K562 (cell line): ENCODE measurements around the gene FAM149B1. TPM values are rescaled to one million over a fixed set of nuclear protein-coding genes. Genes with fewer than 3 reads are reported as not detected.
A peak's percentile ranks its signal among the peaks of the same experiment; 100 is the strongest.

ENCODE experiments used
- ATAC-seq: fragments of 200-7000 bp; cut with Tn5 transposase; 3 replicates; pipeline ENCODE4 v1.9.1; 2020; ENCODE audit warnings: moderate library complexity
- BruUV-seq: library from RNA; stranded (reverse); fragments of 400-500 nt; replicated peaks from 2 replicates; lab custom pipeline; 2021; lab: Mats Ljungman, UMichigan
- CTCF ChIA-PET: fragments of 300-600 bp; formaldehyde crosslinking; extraction: SDS; loops from one replicate; lab custom pipeline; 2021; ENCODE audit warnings: low intra/inter-chr PET ratio; lab: Yijun Ruan, JAX
- POLR2A ChIA-PET: fragments of 300-600, 350-650 bp; sonication (Branson Sonifier 250); formaldehyde crosslinking; extraction: SDS; loops from one replicate; lab custom pipeline; 2021; ENCODE audit warnings: antibody characterized with exemption, inconsistent platforms; lab: Yijun Ruan, JAX
- DNase-seq, 4 experiments: peaks; one replicate each; pipeline versions ENCODE4 v3.0.0 to v3.0.0-alpha.2; 2011 to 2018; ENCODE audit warnings: low spot score in 3 of 4, mixed read lengths in 3 of 4; ENCODE audit errors: extremely low read depth in 1 of 4
- FAIRE-seq: peaks from 2 replicates; lab custom pipeline; 2011; peaks lifted over from hg19 to GRCh38; lab: Jason Lieb, UNC
- H2AFZ ChIP-seq: 2 replicates; pipeline ENCODE4 v1.6.0; 2011; ENCODE audit warnings: low read depth, low read length, control low read depth, inconsistent platforms
- H3K27ac ChIP-seq: fragments of 200-600 bp; 3 replicates; pipeline ENCODE4 v1.8.0; 2011; ENCODE audit warnings: low read depth, mild to moderate bottlenecking, control low read depth, inconsistent platforms, low read length, moderate library complexity, mixed read lengths; ENCODE audit errors: extremely low read depth
- H3K27me3 ChIP-seq, 2 experiments: fragments of 300-600 bp in 1 of 2; 2 replicates in 1 of 2; 3 replicates in 1 of 2; pipeline versions ENCODE4 v1.6.0 to v1.8.0; 2011; ENCODE audit warnings: inconsistent platforms in 2 of 2, low read length in 2 of 2, mild to moderate bottlenecking in 1 of 2, mixed read lengths in 1 of 2, moderate library complexity in 1 of 2; ENCODE audit not compliant: control insufficient read depth in 2 of 2, insufficient read depth in 2 of 2
- H3K36me3 ChIP-seq: fragments of 300-600 bp; 3 replicates; pipeline ENCODE4 v1.8.0; 2011; ENCODE audit warnings: mild to moderate bottlenecking, low read length, inconsistent platforms; ENCODE audit not compliant: control insufficient read depth, insufficient read depth
- H3K4me1 ChIP-seq, 2 experiments: fragments of 200-600 bp in 1 of 2; replicated peaks in 1 of 2; 2 replicates in 1 of 2; 3 replicates in 1 of 2; pipeline versions ENCODE4 v1.5.1 to v1.8.0; 2011; ENCODE audit warnings: inconsistent platforms in 2 of 2, low read length in 2 of 2, mild to moderate bottlenecking in 1 of 2, mixed read lengths in 1 of 2, moderate library complexity in 1 of 2; ENCODE audit not compliant: control insufficient read depth in 2 of 2, insufficient read depth in 2 of 2
- H3K4me2 ChIP-seq: 2 replicates; pipeline ENCODE4 v1.6.1; 2011; ENCODE audit warnings: low read length, control low read depth, inconsistent platforms, mixed read lengths; ENCODE audit not compliant: insufficient read depth
- H3K4me3 ChIP-seq: fragments of 200-600 bp; sonication (generic), shearing (Covaris generic); 2 replicates; pipeline ENCODE4 v1.5.1; 2016; ENCODE audit warnings: control low read depth, inconsistent platforms
- H3K79me2 ChIP-seq: fragments of 200-600 bp; 3 replicates; pipeline ENCODE4 v1.8.0; 2011; ENCODE audit warnings: low read length, inconsistent platforms; ENCODE audit not compliant: control insufficient read depth, insufficient read depth
- H3K9ac ChIP-seq, 2 experiments: 2 replicates each; pipeline versions ENCODE4 v1.6.0 to v1.6.1; 2011; ENCODE audit warnings: low read depth in 2 of 2, low read length in 2 of 2, control low read depth in 1 of 2, inconsistent platforms in 1 of 2, mild to moderate bottlenecking in 1 of 2, mixed read lengths in 1 of 2; ENCODE audit not compliant: insufficient read depth in 1 of 2
- H3K9me1 ChIP-seq: one replicate; pipeline ENCODE4 v1.6.0; 2011; ENCODE audit warnings: inconsistent platforms, mild to moderate bottlenecking, low read length, moderate library complexity; ENCODE audit not compliant: control insufficient read depth, insufficient read depth
- H3K9me3 ChIP-seq: replicated peaks from 2 replicates; pipeline ENCODE4 v1.5.1; 2011; ENCODE audit warnings: low read depth, low read length, inconsistent platforms; ENCODE audit not compliant: control insufficient read depth, insufficient read depth
- H4K20me1 ChIP-seq: replicated peaks from 2 replicates; pipeline ENCODE4 v1.6.1; 2011; ENCODE audit warnings: low read length, inconsistent platforms, mixed read lengths; ENCODE audit not compliant: control insufficient read depth, insufficient read depth
- ADNP ChIP-seq: fragments of 200-800 bp; sonication (Bioruptor generic); IDR thresholded peaks from 2 replicates; pipeline ENCODE4 v1.6.1; 2016; ENCODE audit warnings: missing genetic modification characterization, missing compliant biosample characterization
- ARID1B ChIP-seq: fragments of 450-650 bp; IDR thresholded peaks from 2 replicates; pipeline ENCODE4 v1.6.1; 2016; ENCODE audit warnings: antibody characterized with exemption, mild to moderate bottlenecking, inconsistent platforms
- FOXM1 ChIP-seq, 2 experiments: fragments of 450-650 bp in 1 of 2; sonication (generic) in 1 of 2; formaldehyde crosslinking in 1 of 2; IDR thresholded peaks; 2 replicates each; pipeline versions ENCODE4 v1.6.1 to v1.9.0; 2017 to 2022; ENCODE audit warnings: low read depth in 2 of 2, mild to moderate bottlenecking in 2 of 2, missing genetic modification reagents in 1 of 2, moderate library complexity in 1 of 2
- KDM2B ChIP-seq: fragments of 250-450 bp; sonication (Bioruptor Pico); IDR thresholded peaks from 2 replicates; pipeline ENCODE4 v1.8.0; 2021; ENCODE audit warnings: mild to moderate bottlenecking, moderate library complexity
- NCOA4 ChIP-seq: fragments of 450-650 bp; IDR thresholded peaks from 2 replicates; pipeline ENCODE4 v1.6.1; 2018; ENCODE audit warnings: mild to moderate bottlenecking; ENCODE audit not compliant: partially characterized antibody
- RBM25 ChIP-seq: fragments of 200-400 bp; formaldehyde crosslinking; IDR thresholded peaks from 2 replicates; pipeline ENCODE4 v1.6.1; 2018; ENCODE audit warnings: low read length, low read depth, moderate library complexity; ENCODE audit not compliant: severe bottlenecking
- RBM39 ChIP-seq: fragments of 200-400 bp; formaldehyde crosslinking; optimal IDR thresholded peaks from 2 replicates; pipeline ENCODE3; 2018; ENCODE audit warnings: low read depth, low read length
- SMARCC2 ChIP-seq: fragments of 450-650 bp; IDR thresholded peaks from 2 replicates; pipeline ENCODE4 v1.6.1; 2017; ENCODE audit warnings: antibody characterized with exemption, moderate library complexity, mild to moderate bottlenecking, low read depth
- TOE1 ChIP-seq, 2 experiments: fragments of 450-650 bp in 1 of 2; sonication (generic) in 1 of 2; formaldehyde crosslinking in 1 of 2; IDR thresholded peaks; 2 replicates each; pipeline versions ENCODE4 v1.7.1 to v1.8.0; 2016 to 2022; ENCODE audit warnings: borderline replicate concordance in 2 of 2, mild to moderate bottlenecking in 2 of 2, antibody characterized with exemption in 1 of 2, inconsistent platforms in 1 of 2, low read depth in 1 of 2, missing genetic modification reagents in 1 of 2, moderate library complexity in 1 of 2
- TRIM25 ChIP-seq: fragments of 450-650 bp; IDR thresholded peaks from 2 replicates; pipeline ENCODE4 v1.7.0; 2016; ENCODE audit warnings: borderline replicate concordance
- WGBS: fragments of 100-300 bp; shearing (Covaris generic); methylation state at CpG from one replicate; pipeline ENCODE4 v1.1.6; 2016; ENCODE audit warnings: low coverage, mixed read lengths; ENCODE audit not compliant: insufficient coverage; ENCODE audit errors: missing lambda C conversion rate; 5-methylcytosine and 5-hydroxymethylcytosine counted together
- in situ Hi-C: fragments of 300-500 bp; cut with MboI; formaldehyde crosslinking; loops from 4 replicates; pipeline ENCODE4 v1.15.0; 2018; ENCODE audit warnings: inconsistent platforms, mixed read lengths
- intact Hi-C: fragments of 100-400 bp; cut with micrococcal nuclease; formaldehyde crosslinking; loops from 2 replicates; pipeline ENCODE4 v1.14.2; 2022
- polyA plus RNA-seq, 8 experiments: library from polyadenylated mRNA; depleted of rRNA in 4 of 8; stranded (reverse) in 5 of 8; unstranded in 3 of 8; fragments of >200 nt; fragmentation: Nextera tagmentation in 2 of 8; fragmentation: Illumina TruSeq in 1 of 8; extraction: Ambion mirVana in 2 of 8; extraction: Trizol in 1 of 8; gene quantifications; 2 replicates each; pipeline versions ENCODE4 v1.2.1 to v1.2.3, GENCODE V29; 2011 to 2014; ENCODE audit warnings: inconsistent platforms in 1 of 8, missing spikeins in 1 of 8
- total RNA-seq, 7 experiments: library from RNA; depleted of rRNA in 6 of 7; stranded (reverse); fragments of >200 nt in 6 of 7; fragmentation: Illumina TruSeq in 2 of 7; extraction: Trizol in 2 of 7; gene quantifications; 2 replicates each; pipeline versions ENCODE4 v1.2.1 to v1.2.3, GENCODE V29; 2011 to 2021; ENCODE audit warnings: low replicate concordance in 1 of 7
- TF ChIP-seq, protein P1 (sequence below): sonication (generic); formaldehyde crosslinking; IDR thresholded peaks from 2 replicates; pipeline ENCODE4 v1.8.0; 2022; ENCODE audit warnings: missing genetic modification reagents, mild to moderate bottlenecking, borderline replicate concordance

Gene FAM149B1
- total and polyA plus RNA-seq, 9 of the 15 experiments (the other 6 are each of a cell fraction or from before 2014, with no cell fraction given), result 4.2 to 18.5 (median 9.3) TPM

GRCh38 chr10:73174148-73174925, 6.4 kb downstream of the FAM149B1 start:
- FAIRE-seq, result no peak
- no peaks in the 10 kb centered on the region for H3K27me3 ChIP-seq
- WGBS, result 65% methylated on average over 1 of the region's 1 CpG
- no peaks in the 10 kb centered on the region for H3K9me3 ChIP-seq
- intact Hi-C loops (no loop called here), in situ Hi-C loops (no loop called here)
- ChIA-PET POLR2A (interaction anchor here (0.9 kb wide), 1 partner anchor 10 kb away, joined by 4 read pairs; no protein-coding TSS in a partner anchor), CTCF (no interaction called here)
- no peak overlapping the region for H3K9ac ChIP-seq
- TF ChIP-seq SMARCC2 (no peak), NCOA4 (no peak), FOXM1 (IDR thresholded peaks at IDR 0.05; ENCODE audit: low read depth) (no peak), FOXM1 (CRISPR knock-in tag; IDR thresholded peaks at IDR 0.05; ENCODE audit: low read depth) (no peak), RBM39 (no peak), ARID1B (peak; percentile 22; the same call in 1 of the 2 replicates), TRIM25 (no peak), TOE1 (IDR thresholded peaks at IDR 0.05; ENCODE audit: borderline replicate concordance) (no peak), TOE1 (CRISPR knock-in tag; IDR thresholded peaks at IDR 0.05; ENCODE audit: borderline replicate concordance, low read depth) (no peak), RBM25 (peak; percentile 95), KDM2B (CRISPR knock-in tag) (no peak), ADNP (tag) (peak; percentile 63; the same call in 1 of the 2 replicates)
- TF ChIP-seq, protein P1, sequence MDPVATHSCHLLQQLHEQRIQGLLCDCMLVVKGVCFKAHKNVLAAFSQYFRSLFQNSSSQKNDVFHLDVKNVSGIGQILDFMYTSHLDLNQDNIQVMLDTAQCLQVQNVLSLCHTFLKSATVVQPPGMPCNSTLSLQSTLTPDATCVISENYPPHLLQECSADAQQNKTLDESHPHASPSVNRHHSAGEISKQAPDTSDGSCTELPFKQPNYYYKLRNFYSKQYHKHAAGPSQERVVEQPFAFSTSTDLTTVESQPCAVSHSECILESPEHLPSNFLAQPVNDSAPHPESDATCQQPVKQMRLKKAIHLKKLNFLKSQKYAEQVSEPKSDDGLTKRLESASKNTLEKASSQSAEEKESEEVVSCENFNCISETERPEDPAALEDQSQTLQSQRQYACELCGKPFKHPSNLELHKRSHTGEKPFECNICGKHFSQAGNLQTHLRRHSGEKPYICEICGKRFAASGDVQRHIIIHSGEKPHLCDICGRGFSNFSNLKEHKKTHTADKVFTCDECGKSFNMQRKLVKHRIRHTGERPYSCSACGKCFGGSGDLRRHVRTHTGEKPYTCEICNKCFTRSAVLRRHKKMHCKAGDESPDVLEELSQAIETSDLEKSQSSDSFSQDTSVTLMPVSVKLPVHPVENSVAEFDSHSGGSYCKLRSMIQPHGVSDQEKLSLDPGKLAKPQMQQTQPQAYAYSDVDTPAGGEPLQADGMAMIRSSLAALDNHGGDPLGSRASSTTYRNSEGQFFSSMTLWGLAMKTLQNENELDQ (CRISPR knock-in tag), result no peak
- H3K79me2 ChIP-seq, result peaks cover 3% of the 10 kb centered on the region; the same call in 1 of the 3 replicates
- no peak for ATAC-seq
- H2AFZ ChIP-seq, result no peak overlapping the region
- no TSS peak for BruUV-seq
- no peak overlapping the region for H3K4me3 ChIP-seq
- H3K36me3 ChIP-seq, result no peaks in the 10 kb centered on the region
- H3K4me2 ChIP-seq, result no peak overlapping the region
- no peak overlapping the region for H3K27ac ChIP-seq
- no peaks in the 10 kb centered on the region for H3K4me1 ChIP-seq
- no peaks in the 10 kb centered on the region for H3K9me1 ChIP-seq
- H4K20me1 ChIP-seq, result no peaks in the 10 kb centered on the region
- no peak for DNase-seq
